ENCODE data around the gene RANBP3.

DNA sequence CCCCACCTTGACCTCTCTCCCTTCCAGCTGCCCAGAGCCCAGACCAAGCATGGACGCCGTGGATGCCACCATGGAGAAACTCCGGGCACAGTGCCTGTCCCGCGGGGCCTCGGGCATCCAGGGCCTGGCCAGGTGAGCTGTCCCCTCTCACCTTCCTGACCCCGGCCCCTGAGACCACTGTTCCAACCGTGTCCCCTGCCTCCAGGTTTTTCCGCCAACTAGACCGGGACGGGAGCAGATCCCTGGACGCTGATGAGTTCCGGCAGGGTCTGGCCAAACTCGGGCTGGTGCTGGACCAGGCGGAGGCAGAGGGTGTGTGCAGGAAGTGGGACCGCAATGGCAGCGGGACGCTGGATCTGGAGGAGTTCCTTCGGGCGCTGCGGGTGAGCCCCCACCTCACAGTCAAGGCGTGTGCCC lies 63.6 kb downstream of the RANBP3 start:
- TF ChIP-seq, protein P1, sequence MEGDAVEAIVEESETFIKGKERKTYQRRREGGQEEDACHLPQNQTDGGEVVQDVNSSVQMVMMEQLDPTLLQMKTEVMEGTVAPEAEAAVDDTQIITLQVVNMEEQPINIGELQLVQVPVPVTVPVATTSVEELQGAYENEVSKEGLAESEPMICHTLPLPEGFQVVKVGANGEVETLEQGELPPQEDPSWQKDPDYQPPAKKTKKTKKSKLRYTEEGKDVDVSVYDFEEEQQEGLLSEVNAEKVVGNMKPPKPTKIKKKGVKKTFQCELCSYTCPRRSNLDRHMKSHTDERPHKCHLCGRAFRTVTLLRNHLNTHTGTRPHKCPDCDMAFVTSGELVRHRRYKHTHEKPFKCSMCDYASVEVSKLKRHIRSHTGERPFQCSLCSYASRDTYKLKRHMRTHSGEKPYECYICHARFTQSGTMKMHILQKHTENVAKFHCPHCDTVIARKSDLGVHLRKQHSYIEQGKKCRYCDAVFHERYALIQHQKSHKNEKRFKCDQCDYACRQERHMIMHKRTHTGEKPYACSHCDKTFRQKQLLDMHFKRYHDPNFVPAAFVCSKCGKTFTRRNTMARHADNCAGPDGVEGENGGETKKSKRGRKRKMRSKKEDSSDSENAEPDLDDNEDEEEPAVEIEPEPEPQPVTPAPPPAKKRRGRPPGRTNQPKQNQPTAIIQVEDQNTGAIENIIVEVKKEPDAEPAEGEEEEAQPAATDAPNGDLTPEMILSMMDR (IDR thresholded peaks at IDR 0.05): no peak
- TF ChIP-seq EZH2 (IDR thresholded peaks at IDR 0.05) (no peak), EZH2phosphoT487 (IDR thresholded peaks at IDR 0.05) (no peak)

Data from neural progenitor cell (in vitro differentiated cells).